K562 (cell line): ENCODE data around the gene MEOX1. TPM values are rescaled to one million over a fixed set of nuclear protein-coding genes. Genes with fewer than 3 reads are reported as not detected.

Experiments
- ATAC-seq: fragments of 200-7000 bp; cut with Tn5 transposase; 3 replicates; pipeline ENCODE4 v1.9.1; 2020; ENCODE audit warnings: moderate library complexity
- BruUV-seq: library from RNA; stranded (reverse); fragments of 400-500 nt; replicated peaks from 2 replicates; lab custom pipeline; 2021; lab: Mats Ljungman, UMichigan
- CTCF ChIA-PET: fragments of 300-600 bp; formaldehyde crosslinking; extraction: SDS; loops from one replicate; lab custom pipeline; 2021; ENCODE audit warnings: low intra/inter-chr PET ratio; lab: Yijun Ruan, JAX
- POLR2A ChIA-PET: fragments of 300-600, 350-650 bp; sonication (Branson Sonifier 250); formaldehyde crosslinking; extraction: SDS; loops from one replicate; lab custom pipeline; 2021; ENCODE audit warnings: antibody characterized with exemption, inconsistent platforms; lab: Yijun Ruan, JAX
- DNase-seq, 4 experiments: peaks; one replicate each; pipeline versions ENCODE4 v3.0.0 to v3.0.0-alpha.2; 2011 to 2018; ENCODE audit warnings: low spot score in 3 of 4, mixed read lengths in 3 of 4; ENCODE audit errors: extremely low read depth in 1 of 4
- FAIRE-seq: peaks from 2 replicates; lab custom pipeline; 2011; peaks lifted over from hg19 to GRCh38; lab: Jason Lieb, UNC
- H2AFZ ChIP-seq: 2 replicates; pipeline ENCODE4 v1.6.0; 2011; ENCODE audit warnings: low read depth, low read length, control low read depth, inconsistent platforms
- H3K27ac ChIP-seq: fragments of 200-600 bp; 3 replicates; pipeline ENCODE4 v1.8.0; 2011; ENCODE audit warnings: low read depth, mild to moderate bottlenecking, control low read depth, inconsistent platforms, low read length, moderate library complexity, mixed read lengths; ENCODE audit errors: extremely low read depth
- H3K27me3 ChIP-seq, 2 experiments: fragments of 300-600 bp in 1 of 2; 2 replicates in 1 of 2; 3 replicates in 1 of 2; pipeline versions ENCODE4 v1.6.0 to v1.8.0; 2011; ENCODE audit warnings: inconsistent platforms in 2 of 2, low read length in 2 of 2, mild to moderate bottlenecking in 1 of 2, mixed read lengths in 1 of 2, moderate library complexity in 1 of 2; ENCODE audit not compliant: control insufficient read depth in 2 of 2, insufficient read depth in 2 of 2
- H3K36me3 ChIP-seq: fragments of 300-600 bp; 3 replicates; pipeline ENCODE4 v1.8.0; 2011; ENCODE audit warnings: mild to moderate bottlenecking, low read length, inconsistent platforms; ENCODE audit not compliant: control insufficient read depth, insufficient read depth
- H3K4me1 ChIP-seq, 2 experiments: fragments of 200-600 bp in 1 of 2; replicated peaks in 1 of 2; 2 replicates in 1 of 2; 3 replicates in 1 of 2; pipeline versions ENCODE4 v1.5.1 to v1.8.0; 2011; ENCODE audit warnings: inconsistent platforms in 2 of 2, low read length in 2 of 2, mild to moderate bottlenecking in 1 of 2, mixed read lengths in 1 of 2, moderate library complexity in 1 of 2; ENCODE audit not compliant: control insufficient read depth in 2 of 2, insufficient read depth in 2 of 2
- H3K4me2 ChIP-seq: 2 replicates; pipeline ENCODE4 v1.6.1; 2011; ENCODE audit warnings: low read length, control low read depth, inconsistent platforms, mixed read lengths; ENCODE audit not compliant: insufficient read depth
- H3K4me3 ChIP-seq: fragments of 200-600 bp; sonication (generic), shearing (Covaris generic); 2 replicates; pipeline ENCODE4 v1.5.1; 2016; ENCODE audit warnings: control low read depth, inconsistent platforms
- H3K79me2 ChIP-seq: fragments of 200-600 bp; 3 replicates; pipeline ENCODE4 v1.8.0; 2011; ENCODE audit warnings: low read length, inconsistent platforms; ENCODE audit not compliant: control insufficient read depth, insufficient read depth
- H3K9ac ChIP-seq, 2 experiments: 2 replicates each; pipeline versions ENCODE4 v1.6.0 to v1.6.1; 2011; ENCODE audit warnings: low read depth in 2 of 2, low read length in 2 of 2, control low read depth in 1 of 2, inconsistent platforms in 1 of 2, mild to moderate bottlenecking in 1 of 2, mixed read lengths in 1 of 2; ENCODE audit not compliant: insufficient read depth in 1 of 2
- H3K9me1 ChIP-seq: one replicate; pipeline ENCODE4 v1.6.0; 2011; ENCODE audit warnings: inconsistent platforms, mild to moderate bottlenecking, low read length, moderate library complexity; ENCODE audit not compliant: control insufficient read depth, insufficient read depth
- H3K9me3 ChIP-seq: replicated peaks from 2 replicates; pipeline ENCODE4 v1.5.1; 2011; ENCODE audit warnings: low read depth, low read length, inconsistent platforms; ENCODE audit not compliant: control insufficient read depth, insufficient read depth
- H4K20me1 ChIP-seq: replicated peaks from 2 replicates; pipeline ENCODE4 v1.6.1; 2011; ENCODE audit warnings: low read length, inconsistent platforms, mixed read lengths; ENCODE audit not compliant: control insufficient read depth, insufficient read depth
- BRD4 ChIP-seq: fragments of 200-600 bp; sonication (generic); IDR thresholded peaks from 2 replicates; pipeline ENCODE4 v1.6.1; 2017; ENCODE audit warnings: inconsistent platforms
- POLR2H ChIP-seq: IDR thresholded peaks from 2 replicates; pipeline ENCODE4 v1.6.1; 2016; ENCODE audit warnings: missing genetic modification characterization, low read depth, mild to moderate bottlenecking, control low read depth, missing compliant biosample characterization, moderate library complexity
- ZNF121 ChIP-seq: sonication (generic); formaldehyde crosslinking; conservative IDR thresholded peaks from 2 replicates; pipeline ENCODE4 v1.8.0; 2022; ENCODE audit warnings: missing genetic modification reagents
- ZNF274 ChIP-seq: IDR thresholded peaks from 2 replicates; pipeline ENCODE4 v1.6.1; 2011; ENCODE audit warnings: low read depth, mild to moderate bottlenecking, low read length, moderate library complexity, borderline replicate concordance
- ZNF354B ChIP-seq: fragments of 250-450 bp; sonication (Bioruptor Pico); IDR thresholded peaks from 2 replicates; pipeline ENCODE4 v1.4.0; 2020
- WGBS: fragments of 100-300 bp; shearing (Covaris generic); methylation state at CpG from one replicate; pipeline ENCODE4 v1.1.6; 2016; ENCODE audit warnings: low coverage, mixed read lengths; ENCODE audit not compliant: insufficient coverage; ENCODE audit errors: missing lambda C conversion rate; 5-methylcytosine and 5-hydroxymethylcytosine counted together
- in situ Hi-C: fragments of 300-500 bp; cut with MboI; formaldehyde crosslinking; loops from 4 replicates; pipeline ENCODE4 v1.15.0; 2018; ENCODE audit warnings: inconsistent platforms, mixed read lengths
- intact Hi-C: fragments of 100-400 bp; cut with micrococcal nuclease; formaldehyde crosslinking; loops from 2 replicates; pipeline ENCODE4 v1.14.2; 2022
- polyA plus RNA-seq, 8 experiments: library from polyadenylated mRNA; depleted of rRNA in 4 of 8; stranded (reverse) in 5 of 8; unstranded in 3 of 8; fragments of >200 nt; fragmentation: Nextera tagmentation in 2 of 8; fragmentation: Illumina TruSeq in 1 of 8; extraction: Ambion mirVana in 2 of 8; extraction: Trizol in 1 of 8; gene quantifications; 2 replicates each; pipeline versions ENCODE4 v1.2.1 to v1.2.3, GENCODE V29; 2011 to 2014; ENCODE audit warnings: inconsistent platforms in 1 of 8, missing spikeins in 1 of 8
- total RNA-seq, 7 experiments: library from RNA; depleted of rRNA in 6 of 7; stranded (reverse); fragments of >200 nt in 6 of 7; fragmentation: Illumina TruSeq in 2 of 7; extraction: Trizol in 2 of 7; gene quantifications; 2 replicates each; pipeline versions ENCODE4 v1.2.1 to v1.2.3, GENCODE V29; 2011 to 2021; ENCODE audit warnings: low replicate concordance in 1 of 7
- TF ChIP-seq, protein P1 (sequence below): IDR thresholded peaks from 2 replicates; pipeline ENCODE4 v1.6.1; 2014; ENCODE audit warnings: antibody characterized with exemption
- TF ChIP-seq, protein P2 (sequence below): fragments of 200-800 bp; sonication (Bioruptor generic); IDR thresholded peaks from 2 replicates; pipeline ENCODE4 v1.6.1; 2017; ENCODE audit warnings: missing genetic modification characterization, missing compliant biosample characterization
- TF ChIP-seq, protein P3 (sequence below): fragments of 450-650 bp; IDR thresholded peaks from 2 replicates; pipeline ENCODE4 v1.6.1; 2018; ENCODE audit not compliant: partially characterized antibody

The MEOX1 gene
- total and polyA plus RNA-seq, 9 of the 15 experiments (the other 6 are each of a cell fraction or from before 2014, with no cell fraction given): not detected

DNA sequence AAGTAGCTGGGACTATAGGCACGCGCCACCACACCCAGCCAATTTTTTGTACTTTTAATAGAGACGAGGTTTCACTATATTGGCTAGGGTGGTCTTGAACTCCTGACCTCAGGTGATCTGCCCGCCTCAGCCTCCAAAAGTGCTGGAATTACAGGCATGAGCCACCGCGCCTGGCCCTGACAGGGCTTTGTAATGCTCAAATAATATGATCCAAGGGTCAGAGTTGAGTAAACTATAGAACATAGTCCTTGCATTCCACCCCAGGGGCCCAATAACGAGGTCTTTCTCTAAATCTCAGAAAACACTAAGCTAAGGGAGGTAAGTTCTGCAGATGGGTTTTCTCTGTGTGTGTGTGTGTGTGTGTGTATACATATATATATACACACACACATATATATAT is 5.8 kb upstream of the MEOX1 start:
- Histone ChIP-seq H3K9ac (no peak overlapping the region), H3K27me3 (peaks cover 16 to 60% of the 10 kb centered on the region in 2 experiments; a peak in 4 of 5 replicates), H2AFZ (no peak overlapping the region), H3K27ac (no peak overlapping the region), H4K20me1 (no peaks in the 10 kb centered on the region), H3K9me1 (peaks cover 3% of the 10 kb centered on the region), H3K4me1 (no peaks in the 10 kb centered on the region), H3K4me3 (no peak overlapping the region), H3K36me3 (no peaks in the 10 kb centered on the region), H3K9me3 (no peaks in the 10 kb centered on the region), H3K79me2 (no peaks in the 10 kb centered on the region), H3K4me2 (no peak overlapping the region)
- FAIRE-seq (no peak), DNase-seq (no peak), ATAC-seq (no peak)
- intact Hi-C loops: no loop called here
- ChIA-PET CTCF (no interaction called here), POLR2A (interaction anchor here (0.9 kb wide), 1 partner anchor 299 kb away, joined by 4 read pairs; no protein-coding TSS in a partner anchor)
- no TSS peak for BruUV-seq
- in situ Hi-C loops: no loop called here
- WGBS: 9% methylated on average over 7 of the region's 7 CpGs
- TF ChIP-seq POLR2H (tag) (no peak), BRD4 (no peak), ZNF274 (no peak), ZNF354B (CRISPR knock-in tag) (no peak), ZNF121 (CRISPR knock-in tag) (no peak)
- TF ChIP-seq, protein P1, sequence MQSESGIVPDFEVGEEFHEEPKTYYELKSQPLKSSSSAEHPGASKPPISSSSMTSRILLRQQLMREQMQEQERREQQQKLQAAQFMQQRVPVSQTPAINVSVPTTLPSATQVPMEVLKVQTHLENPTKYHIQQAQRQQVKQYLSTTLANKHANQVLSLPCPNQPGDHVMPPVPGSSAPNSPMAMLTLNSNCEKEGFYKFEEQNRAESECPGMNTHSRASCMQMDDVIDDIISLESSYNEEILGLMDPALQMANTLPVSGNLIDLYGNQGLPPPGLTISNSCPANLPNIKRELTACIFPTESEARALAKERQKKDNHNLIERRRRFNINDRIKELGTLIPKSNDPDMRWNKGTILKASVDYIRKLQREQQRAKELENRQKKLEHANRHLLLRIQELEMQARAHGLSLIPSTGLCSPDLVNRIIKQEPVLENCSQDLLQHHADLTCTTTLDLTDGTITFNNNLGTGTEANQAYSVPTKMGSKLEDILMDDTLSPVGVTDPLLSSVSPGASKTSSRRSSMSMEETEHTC: no peak
- TF ChIP-seq, protein P2, sequence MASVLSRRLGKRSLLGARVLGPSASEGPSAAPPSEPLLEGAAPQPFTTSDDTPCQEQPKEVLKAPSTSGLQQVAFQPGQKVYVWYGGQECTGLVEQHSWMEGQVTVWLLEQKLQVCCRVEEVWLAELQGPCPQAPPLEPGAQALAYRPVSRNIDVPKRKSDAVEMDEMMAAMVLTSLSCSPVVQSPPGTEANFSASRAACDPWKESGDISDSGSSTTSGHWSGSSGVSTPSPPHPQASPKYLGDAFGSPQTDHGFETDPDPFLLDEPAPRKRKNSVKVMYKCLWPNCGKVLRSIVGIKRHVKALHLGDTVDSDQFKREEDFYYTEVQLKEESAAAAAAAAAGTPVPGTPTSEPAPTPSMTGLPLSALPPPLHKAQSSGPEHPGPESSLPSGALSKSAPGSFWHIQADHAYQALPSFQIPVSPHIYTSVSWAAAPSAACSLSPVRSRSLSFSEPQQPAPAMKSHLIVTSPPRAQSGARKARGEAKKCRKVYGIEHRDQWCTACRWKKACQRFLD (CRISPR knock-in tag): no peak
- TF ChIP-seq, protein P3, sequence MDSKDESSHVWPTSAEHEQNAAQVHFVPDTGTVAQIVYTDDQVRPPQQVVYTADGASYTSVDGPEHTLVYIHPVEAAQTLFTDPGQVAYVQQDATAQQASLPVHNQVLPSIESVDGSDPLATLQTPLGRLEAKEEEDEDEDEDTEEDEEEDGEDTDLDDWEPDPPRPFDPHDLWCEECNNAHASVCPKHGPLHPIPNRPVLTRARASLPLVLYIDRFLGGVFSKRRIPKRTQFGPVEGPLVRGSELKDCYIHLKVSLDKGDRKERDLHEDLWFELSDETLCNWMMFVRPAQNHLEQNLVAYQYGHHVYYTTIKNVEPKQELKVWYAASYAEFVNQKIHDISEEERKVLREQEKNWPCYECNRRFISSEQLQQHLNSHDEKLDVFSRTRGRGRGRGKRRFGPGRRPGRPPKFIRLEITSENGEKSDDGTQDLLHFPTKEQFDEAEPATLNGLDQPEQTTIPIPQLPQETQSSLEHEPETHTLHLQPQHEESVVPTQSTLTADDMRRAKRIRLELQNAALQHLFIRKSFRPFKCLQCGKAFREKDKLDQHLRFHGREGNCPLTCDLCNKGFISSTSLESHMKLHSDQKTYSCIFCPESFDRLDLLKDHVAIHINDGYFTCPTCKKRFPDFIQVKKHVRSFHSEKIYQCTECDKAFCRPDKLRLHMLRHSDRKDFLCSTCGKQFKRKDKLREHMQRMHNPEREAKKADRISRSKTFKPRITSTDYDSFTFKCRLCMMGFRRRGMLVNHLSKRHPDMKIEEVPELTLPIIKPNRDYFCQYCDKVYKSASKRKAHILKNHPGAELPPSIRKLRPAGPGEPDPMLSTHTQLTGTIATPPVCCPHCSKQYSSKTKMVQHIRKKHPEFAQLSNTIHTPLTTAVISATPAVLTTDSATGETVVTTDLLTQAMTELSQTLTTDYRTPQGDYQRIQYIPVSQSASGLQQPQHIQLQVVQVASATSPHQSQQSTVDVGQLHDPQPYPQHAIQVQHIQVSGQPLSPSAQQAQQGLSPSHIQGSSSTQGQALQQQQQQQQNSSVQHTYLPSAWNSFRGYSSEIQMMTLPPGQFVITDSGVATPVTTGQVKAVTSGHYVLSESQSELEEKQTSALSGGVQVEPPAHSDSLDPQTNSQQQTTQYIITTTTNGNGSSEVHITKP: no peak
